GM19023 (cell line): ENCODE data around the gene CDC73.
"Not testable (repeated sequence)": the region's sequence is repeated elsewhere in the genome, so short reads cannot be mapped to it uniquely, and the experiment has no call there.

Experiments
- ATAC-seq: cut with Tn5 transposase; IDR thresholded peaks from one replicate; pipeline ENCODE4 v1.9.1; 2021; ENCODE audit warnings: mild to moderate bottlenecking, moderate library complexity; ENCODE audit not compliant: unreplicated experiment

The CDC73 gene

DNA sequence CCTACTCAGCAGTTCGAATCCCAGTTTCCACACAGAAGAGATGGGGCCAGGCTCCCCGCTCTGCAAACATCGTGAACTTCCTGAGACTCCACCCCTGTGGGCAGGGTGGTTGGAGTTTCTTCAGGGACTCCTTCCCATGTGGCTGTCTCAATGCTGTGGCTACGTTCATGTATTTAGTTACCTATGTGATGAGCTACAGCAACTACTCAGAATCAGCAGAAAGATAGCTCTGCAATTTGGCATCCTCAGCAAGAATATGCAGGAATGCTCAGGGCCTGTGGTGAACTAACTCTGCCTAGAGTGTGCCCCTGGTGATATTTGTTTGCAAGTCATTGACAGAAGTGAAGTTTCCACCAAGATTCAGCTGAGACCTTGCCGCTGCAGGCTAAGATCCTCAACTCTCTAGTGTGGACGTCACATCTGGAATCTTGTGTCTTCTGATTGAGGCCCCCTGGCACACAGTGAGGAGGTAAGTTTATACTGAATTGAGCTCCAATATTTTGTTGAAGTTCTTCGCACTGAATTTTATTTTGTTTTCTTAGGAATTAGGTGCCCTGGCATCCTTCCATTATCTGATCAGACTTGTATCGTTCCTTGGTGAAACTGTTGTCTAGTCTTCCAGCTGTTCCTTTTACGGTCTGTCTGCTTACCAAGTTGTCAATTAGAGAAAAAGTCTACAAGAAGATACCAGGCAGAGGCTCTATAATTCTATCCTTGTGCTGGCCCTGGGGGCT, 8.4 kb upstream of the CDC73 start:
- ATAC-seq: no peak

GRCh38 chr1:193113992-193114332, 7.9 kb upstream of the CDC73 start:
- no peak for ATAC-seq

DNA sequence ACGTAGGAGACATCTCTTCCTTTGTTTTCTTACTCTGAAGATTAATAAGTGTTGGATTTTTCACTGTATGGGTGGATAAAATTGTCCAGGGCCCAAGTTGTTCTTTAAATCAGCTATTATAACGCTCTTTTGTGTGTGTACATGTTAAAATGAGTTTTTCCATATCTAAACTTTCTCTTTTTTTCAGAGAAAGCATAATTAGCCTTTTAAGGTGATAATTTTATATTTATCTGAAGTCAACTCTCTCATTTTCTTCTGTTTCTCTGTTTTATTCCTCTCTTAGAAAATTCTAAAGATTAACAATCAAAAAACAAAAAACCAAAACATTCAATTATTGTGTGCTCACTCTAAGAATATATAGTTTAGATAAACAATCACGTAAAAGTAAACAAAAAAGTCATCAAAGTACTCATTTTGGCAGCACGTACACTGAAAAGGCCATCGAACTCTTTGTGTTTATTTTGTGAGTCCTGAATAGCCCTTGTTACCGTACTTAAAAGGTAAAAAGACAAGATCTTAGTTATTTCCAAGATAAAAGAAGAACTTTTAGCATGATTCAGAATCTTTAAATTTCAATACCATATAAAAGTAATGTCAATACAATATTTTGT, 7.2 kb upstream of the CDC73 start:
- no peak for ATAC-seq

GRCh38 chr1:193115629-193116227, 6.1 kb upstream of the CDC73 start:
- no peak for ATAC-seq

- not testable (repeated sequence) for ATAC-seq
Observed at GRCh38 chr1:193117167-193117566, 4.7 kb upstream of the CDC73 start.

DNA sequence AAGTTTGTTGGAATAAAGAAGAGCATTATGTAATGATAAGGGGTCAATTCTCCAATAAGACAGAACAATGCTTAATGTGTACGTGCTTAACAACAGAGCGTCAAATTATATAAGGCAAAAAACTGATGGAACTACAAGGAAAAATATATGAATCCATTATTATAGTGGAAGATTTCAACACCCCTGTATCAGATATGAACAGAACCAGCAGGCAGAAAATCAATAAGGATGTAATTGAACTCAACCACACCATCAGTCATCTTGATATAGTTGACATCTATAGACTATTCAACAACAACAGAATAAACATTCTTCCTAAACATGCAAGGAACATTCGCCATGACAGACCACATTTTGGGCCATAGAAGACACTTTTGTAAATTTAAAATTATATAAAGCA, 3.6 kb upstream of the CDC73 start:
- ATAC-seq: no peak

DNA sequence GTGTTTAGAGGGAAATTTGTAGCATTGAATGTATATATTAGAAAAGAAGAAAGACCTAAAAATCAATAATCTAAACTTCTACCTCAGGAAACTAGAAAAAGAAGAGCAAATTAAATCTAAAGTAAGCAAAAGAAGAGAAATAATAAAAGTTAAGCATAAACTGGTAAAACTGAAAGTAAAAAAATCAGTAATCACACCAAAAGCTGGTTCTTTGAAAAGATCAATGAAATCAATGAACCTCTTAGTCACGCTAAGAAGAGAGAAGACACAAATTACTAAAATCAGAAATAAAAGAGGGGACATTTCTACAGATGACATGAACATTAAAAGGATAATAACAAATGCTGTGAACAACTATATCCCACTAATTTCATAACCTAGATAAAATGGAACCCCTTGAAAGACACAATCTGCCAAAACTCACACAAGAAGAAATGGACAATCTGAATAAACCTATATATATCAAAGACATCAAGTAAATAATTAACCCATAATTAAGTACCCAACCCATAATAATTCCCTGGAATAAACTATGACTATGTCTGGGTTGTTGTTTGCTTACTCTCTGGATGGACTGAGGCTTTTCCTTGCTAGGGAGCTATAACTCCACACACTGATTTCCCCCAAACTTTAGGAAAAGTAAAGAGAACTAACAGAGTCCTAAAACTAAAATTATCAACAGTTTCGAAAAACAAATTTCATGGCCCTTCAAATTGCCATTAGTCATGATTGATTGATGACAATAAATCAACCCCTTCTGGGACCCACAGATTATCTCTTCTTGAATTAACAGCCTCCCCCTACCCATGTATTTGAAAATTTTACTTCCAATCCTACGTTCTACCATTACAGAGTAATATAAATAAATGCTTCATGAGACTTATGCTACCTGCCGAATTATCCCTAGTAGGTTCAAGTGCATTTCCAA, 2.8 kb upstream of the CDC73 start:
- no peak for ATAC-seq

DNA sequence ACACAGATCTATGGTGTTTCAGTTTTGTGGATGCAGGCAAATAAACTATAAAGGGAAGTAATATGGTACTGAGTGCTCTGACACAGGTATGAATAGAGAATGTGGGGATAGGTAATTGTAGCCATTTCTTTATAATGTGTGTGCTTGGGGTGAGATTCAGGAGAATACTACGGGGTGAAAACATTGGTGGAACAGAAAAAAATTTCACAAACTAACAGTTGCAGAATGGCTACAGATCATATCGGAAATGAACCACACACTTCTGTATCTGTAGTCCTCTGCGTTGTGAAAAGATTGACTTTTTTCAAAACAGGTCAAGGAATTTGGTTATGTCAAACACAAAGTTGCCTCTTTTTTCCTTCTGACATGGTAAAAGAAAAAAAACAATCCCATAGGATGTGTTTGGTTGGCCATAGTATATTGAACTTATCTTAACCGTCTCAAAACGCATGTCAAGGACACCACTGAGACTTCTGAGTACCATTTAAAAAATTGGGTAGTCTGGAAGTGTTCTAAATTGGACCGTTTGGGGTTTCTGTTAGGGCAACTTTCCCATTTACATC, 1.1 kb upstream of the CDC73 start:
- no peak for ATAC-seq

- no peak for ATAC-seq
Observed at GRCh38 chr1:193123751-193124150, 1.9 kb downstream of the CDC73 start.

DNA sequence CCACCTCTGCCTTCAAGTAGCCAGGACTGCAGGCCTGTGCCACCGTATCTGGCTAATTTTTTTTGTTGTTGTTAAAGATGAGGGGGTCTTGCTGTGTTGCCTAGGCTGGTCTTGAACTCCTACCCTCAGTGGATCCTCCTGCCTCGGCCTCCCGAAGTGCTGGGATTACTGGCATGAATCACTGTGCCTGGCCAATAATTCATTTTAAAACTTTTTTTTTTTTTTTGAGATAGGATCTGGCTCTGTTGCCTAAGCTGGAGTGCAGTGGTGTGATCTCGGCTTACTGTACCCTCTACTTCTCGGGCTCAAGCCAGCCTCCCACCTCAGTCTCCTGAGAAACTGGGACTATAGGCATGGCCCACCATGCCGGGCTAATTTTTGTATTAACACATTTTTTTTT, 3.5 kb downstream of the CDC73 start:
- ATAC-seq: no peak

DNA sequence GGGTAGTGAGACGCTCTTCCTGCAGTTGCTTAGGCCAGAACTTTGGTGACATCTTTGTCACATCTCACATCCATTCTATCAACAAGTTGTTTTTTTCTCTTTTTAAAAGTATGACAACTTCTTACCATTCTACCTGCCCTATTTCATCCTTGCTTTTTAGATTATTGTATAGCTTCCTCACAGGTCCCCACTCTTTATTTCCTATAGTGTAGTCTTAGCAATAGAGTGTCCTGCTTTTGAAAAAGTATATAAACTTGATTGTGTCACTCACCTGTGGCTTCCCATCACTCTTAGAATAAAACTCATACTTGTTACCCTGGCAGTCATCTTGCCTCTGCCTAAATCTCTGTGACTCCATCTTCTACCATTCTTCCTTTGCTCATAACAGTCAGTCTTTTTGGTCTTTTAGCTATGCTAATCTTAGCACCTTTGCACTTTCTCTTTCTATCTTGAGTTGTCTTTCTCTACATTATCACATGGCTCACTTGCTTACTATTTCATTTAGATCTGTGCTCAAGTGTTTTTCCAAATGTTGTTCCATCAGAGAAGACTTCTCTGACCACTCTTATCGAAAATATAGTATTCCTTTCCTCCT, 9.5 kb downstream of the CDC73 start:
- ATAC-seq: peak; percentile 70

GRCh38 chr1:193140254-193140653, 18.4 kb downstream of the CDC73 start:
- ATAC-seq: no peak

GRCh38 chr1:193141804-193142203, 20.0 kb downstream of the CDC73 start:
- ATAC-seq: no peak

DNA sequence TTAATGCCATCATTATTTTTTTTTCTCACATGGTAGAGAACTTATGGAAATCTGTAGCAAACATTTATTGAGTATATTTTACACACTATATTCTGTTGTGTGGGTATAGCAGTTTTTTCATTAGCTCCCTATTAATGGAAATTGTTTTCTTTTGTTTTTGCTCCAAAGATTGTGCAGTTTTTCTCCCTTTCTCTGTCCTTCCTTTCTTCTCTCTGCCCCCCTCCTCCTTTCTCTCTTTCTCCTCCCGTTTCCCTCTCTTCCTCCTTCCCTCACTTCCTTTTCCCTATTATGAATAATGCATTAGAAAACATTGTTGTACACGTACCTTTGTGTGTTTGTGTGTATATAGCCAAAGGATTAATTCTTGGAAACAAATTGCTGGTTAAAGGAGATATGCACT, 20.6 kb downstream of the CDC73 start:
- ATAC-seq: no peak

- no peak for ATAC-seq
Observed at GRCh38 chr1:193143285-193143684, 21.5 kb downstream of the CDC73 start.

- no peak for ATAC-seq
Observed at GRCh38 chr1:193144361-193144938, 22.6 kb downstream of the CDC73 start.

DNA sequence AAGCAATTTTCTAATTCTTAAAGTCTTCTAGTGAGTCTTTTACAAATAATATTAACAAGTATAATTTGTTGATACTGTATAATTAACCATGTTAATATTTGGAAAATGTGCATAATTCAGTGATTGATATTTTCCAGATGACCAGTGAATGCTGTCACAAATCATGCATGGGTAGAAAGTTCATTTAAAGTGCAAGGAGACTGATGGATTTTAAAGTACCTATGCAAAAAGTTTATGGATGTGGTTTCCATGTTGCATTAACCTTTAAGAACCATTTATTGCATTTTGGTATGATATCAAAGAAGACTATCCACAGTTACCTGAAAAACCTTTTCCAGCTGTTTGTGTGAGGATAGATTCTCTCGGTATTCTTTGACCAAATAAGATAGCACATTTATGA, 23.2 kb downstream of the CDC73 start:
- ATAC-seq: no peak

DNA sequence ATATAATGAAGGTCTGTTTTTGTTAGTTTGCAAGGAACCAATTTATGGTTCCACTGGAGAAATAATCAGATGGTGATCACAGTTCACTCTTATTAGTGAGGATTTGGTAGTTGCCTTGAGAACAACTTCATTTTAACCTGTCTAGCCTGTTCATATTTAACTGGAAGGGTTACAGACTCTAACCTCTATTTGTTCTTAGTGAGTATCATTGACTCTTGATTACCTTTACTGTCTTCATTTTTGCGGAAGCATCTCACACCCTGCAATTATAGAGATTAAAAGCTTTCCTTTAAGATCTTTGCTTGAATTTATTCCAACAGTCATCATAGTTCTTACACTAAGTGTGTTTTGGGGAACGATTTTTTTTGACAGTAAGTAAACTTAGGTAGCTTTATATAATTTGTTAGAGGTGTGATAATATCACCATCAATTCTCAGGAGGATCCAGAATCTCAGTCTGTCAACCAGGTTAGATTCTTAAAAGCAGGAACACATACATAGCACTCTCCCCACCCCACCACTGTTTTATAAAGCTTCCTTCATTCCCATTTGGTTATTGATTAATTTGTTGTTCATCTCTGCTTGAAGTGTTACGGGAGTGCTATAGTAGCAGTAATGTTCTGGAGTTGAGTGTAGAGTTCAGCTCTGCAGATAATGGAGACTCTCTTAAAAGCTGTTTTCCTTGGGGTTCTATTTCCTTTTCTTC, 34.4 kb downstream of the CDC73 start:
- no peak for ATAC-seq

DNA sequence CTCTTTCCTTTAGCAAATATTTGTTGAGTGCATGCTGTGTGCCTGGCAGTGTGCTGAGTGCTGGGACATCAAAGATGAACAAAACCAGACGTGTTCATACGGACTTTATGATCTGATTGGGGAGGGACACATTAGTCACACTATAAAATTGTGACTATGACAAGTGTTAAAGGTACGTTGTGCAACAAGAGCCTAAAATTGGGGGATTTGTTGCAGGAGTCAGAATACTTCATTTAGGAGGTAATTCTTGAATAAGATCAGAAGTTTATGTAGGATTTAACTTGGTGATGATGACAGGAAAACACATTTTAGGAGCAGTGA, 35.0 kb downstream of the CDC73 start:
- ATAC-seq: no peak

- ATAC-seq: no peak
Observed at GRCh38 chr1:193157360-193157759, 35.5 kb downstream of the CDC73 start.
